Small intestine (tissue), 7 donors: ENCODE measurements around the gene TUBB4B. TPM values are rescaled to one million over a fixed set of nuclear protein-coding genes. Genes with fewer than 3 reads are reported as not detected.

Experiments used
- DNase-seq, 2 donors: peaks; one replicate each; pipeline versions ENCODE4 v3.0.0 to v3.0.0-alpha.2; 2013
- FAIRE-seq: peaks from 2 replicates; lab custom pipeline; 2012; peaks lifted over from hg19 to GRCh38; lab: Jason Lieb, UNC
- H3K27ac ChIP-seq, 3 donors: one replicate each; pipeline ENCODE4 v1.5.1; 2013; ENCODE audit warnings: low read length in 2 of 3, mild to moderate bottlenecking in 2 of 3, control low read depth in 1 of 3, inconsistent platforms in 1 of 3, low read depth in 1 of 3, moderate library complexity in 1 of 3
- H3K27me3 ChIP-seq, 3 donors: one replicate each; pipeline ENCODE4 v1.6.1; 2013; ENCODE audit warnings: low read length in 3 of 3, inconsistent platforms in 1 of 3; ENCODE audit not compliant: control insufficient read depth in 3 of 3, insufficient read depth in 3 of 3
- H3K36me3 ChIP-seq, 3 donors: one replicate each; pipeline ENCODE4 v1.6.1; 2013; ENCODE audit warnings: low read length in 3 of 3, inconsistent platforms in 1 of 3, low read depth in 1 of 3, mild to moderate bottlenecking in 1 of 3, moderate library complexity in 1 of 3; ENCODE audit not compliant: control insufficient read depth in 3 of 3, insufficient read depth in 2 of 3
- H3K4me1 ChIP-seq, 3 donors: one replicate each; pipeline ENCODE4 v1.6.1; 2013; ENCODE audit warnings: low read length in 2 of 3, inconsistent platforms in 1 of 3, low read depth in 1 of 3, mild to moderate bottlenecking in 1 of 3, moderate library complexity in 1 of 3; ENCODE audit not compliant: control insufficient read depth in 3 of 3, insufficient read depth in 2 of 3
- H3K4me3 ChIP-seq, 3 donors: one replicate each; pipeline ENCODE4 v1.5.1; 2013; ENCODE audit warnings: low read length in 3 of 3, control low read depth in 1 of 3, inconsistent platforms in 1 of 3, low read depth in 1 of 3, mild to moderate bottlenecking in 1 of 3, moderate library complexity in 1 of 3
- H3K9me3 ChIP-seq, 2 donors: one replicate each; pipeline ENCODE4 v1.6.1; 2013; ENCODE audit warnings: low read depth in 1 of 2, low read length in 1 of 2; ENCODE audit not compliant: control insufficient read depth in 2 of 2, insufficient read depth in 1 of 2
- WGBS, 3 donors: extraction: QIAGEN DNeasy Blood & Tissue Kit; methylation state at CpG; one replicate each; pipeline ENCODE4 v1.1.7; 2013; 5-methylcytosine and 5-hydroxymethylcytosine counted together
- polyA plus RNA-seq, 4 donors: library from polyadenylated mRNA; stranded (reverse) in 3 of 4; unstranded in 1 of 4; fragments of 200-250 nt in 3 of 4; fragments of 120-200 nt in 1 of 4; gene quantifications; one replicate each; pipeline versions ENCODE4 v1.2.1 to v1.2.3, GENCODE V29; 2013
- donor health status: healthy with polysubstance abuse.
- donor health status: control.
- donor health status: control.
- donor health status: Bipolar disorder and iron deficiency.
- donor health status: healthy.

The TUBB4B gene
- polyA plus RNA-seq, 4 donors: 365 to 445 (median 372) TPM

- WGBS, 3 donors: 2 to 6% (median 4%) methylated on average over 24 to 25 of the region's 25 CpGs
- peaks cover 0 to 64% (median 4%) of the 10 kb centered on the region in 3 donors for H3K36me3 ChIP-seq
- H3K9me3 ChIP-seq: no peaks in the 10 kb centered on the region
- peaks cover 0 to 9% (median 0%) of the 10 kb centered on the region in 3 donors for H3K27me3 ChIP-seq
- H3K4me3 ChIP-seq: peak within 1 kb of the TSS; percentile 56 to 87 (median 69)
- DNase-seq (peak; percentile 88 to 93), FAIRE-seq (no peak)
- H3K27ac ChIP-seq: peak within 1 kb of the TSS; percentile 80 to 96 (median 95)
- peaks cover 2 to 53% (median 9%) of the 10 kb centered on the region in 3 donors for H3K4me1 ChIP-seq
Measured at GRCh38 chr9:137277329-137278041, 36.4 kb downstream of the TUBB4B start, which contains the start of gene TOR4A. TOR4A (plus strand) TSS chr9:137277726; CDS start chr9:137278690, 964 bp downstream.

GRCh38 chr9:137278061-137278701 is 37.1 kb downstream of the TUBB4B start:
- no peak for FAIRE-seq
- Histone ChIP-seq H3K36me3 (peaks cover 0 to 59% (median 2%) of the 10 kb centered on the region in 3 donors), H3K4me3 (peak overlapping the region; percentile 56 to 87 (median 69))

DNA sequence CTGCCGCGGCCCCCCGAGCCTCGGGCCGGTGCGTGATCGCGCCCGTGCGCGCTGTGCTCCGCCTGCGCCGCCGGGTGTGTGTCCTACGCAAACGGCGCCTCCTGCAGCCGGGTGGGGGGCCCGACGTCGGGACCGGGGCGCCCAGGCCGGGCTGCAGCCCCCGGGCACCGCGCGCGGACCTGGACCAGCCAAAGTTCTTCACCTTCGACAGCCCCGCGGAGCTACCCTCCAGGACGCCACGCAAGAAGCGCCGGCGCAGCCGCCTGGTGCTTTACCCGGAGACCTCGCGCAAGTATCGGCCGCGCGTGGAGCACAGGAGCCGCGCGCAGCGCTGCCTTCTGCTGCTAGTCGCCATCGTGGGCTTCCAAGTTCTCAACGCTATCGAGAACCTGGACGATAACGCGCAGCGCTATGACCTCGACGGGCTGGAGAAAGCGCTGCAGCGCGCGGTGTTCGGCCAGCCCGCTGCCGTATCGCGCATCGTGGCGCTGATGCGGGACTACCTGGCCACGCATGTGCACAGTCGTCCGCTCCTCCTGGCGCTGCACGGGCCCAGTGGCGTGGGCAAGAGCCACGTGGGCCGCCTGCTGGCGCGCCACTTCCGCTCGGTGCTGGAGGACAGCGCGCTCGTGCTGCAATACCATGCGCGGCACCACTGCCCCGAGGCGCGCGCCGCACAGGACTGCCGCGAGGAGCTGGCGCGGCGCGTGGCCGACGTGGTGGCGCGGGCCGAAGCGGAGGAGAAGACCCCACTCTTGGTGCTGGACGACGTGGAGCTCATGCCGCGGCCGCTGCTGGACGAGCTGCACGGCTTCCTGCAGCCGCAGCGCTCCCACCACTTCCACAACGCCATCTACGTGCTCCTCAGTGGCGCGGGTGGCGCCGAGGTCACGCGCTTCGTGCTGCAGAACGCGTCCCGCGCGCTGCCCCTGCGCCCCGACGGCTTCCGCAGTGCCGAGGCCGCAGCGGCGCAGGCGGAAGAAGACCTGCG is 37.9 kb downstream of the TUBB4B start:
- FAIRE-seq: no peak
- peaks cover 2 to 53% (median 9%) of the 10 kb centered on the region in 3 donors for H3K4me1 ChIP-seq
- no peak for DNase-seq
- peaks cover 0 to 57% (median 2%) of the 10 kb centered on the region in 3 donors for H3K36me3 ChIP-seq
- H3K27ac ChIP-seq: no peak overlapping the region
- WGBS, 3 donors: 81 to 88% (median 87%) methylated on average over 122 to 139 of the region's 139 CpGs
- peak overlapping the region; percentile 56 to 87 (median 69) for H3K4me3 ChIP-seq
- H3K9me3 ChIP-seq: no peaks in the 10 kb centered on the region
- H3K27me3 ChIP-seq: peaks cover 0 to 9% (median 0%) of the 10 kb centered on the region in 3 donors

More at GRCh38 chr9:137278061-137278701, 37.1 kb downstream of the TUBB4B start:
- peak overlapping the region; percentile 80 to 96 (median 95) for H3K27ac ChIP-seq
- H3K4me1 ChIP-seq: peaks cover 2 to 53% (median 9%) of the 10 kb centered on the region in 3 donors
- no peaks in the 10 kb centered on the region for H3K9me3 ChIP-seq
- peak; percentile 38 to 62 for DNase-seq
- 4 to 7% (median 7%) methylated on average over 13 to 54 of the region's 54 CpGs for WGBS, 3 donors
- peaks cover 0 to 9% (median 0%) of the 10 kb centered on the region in 3 donors for H3K27me3 ChIP-seq

DNA sequence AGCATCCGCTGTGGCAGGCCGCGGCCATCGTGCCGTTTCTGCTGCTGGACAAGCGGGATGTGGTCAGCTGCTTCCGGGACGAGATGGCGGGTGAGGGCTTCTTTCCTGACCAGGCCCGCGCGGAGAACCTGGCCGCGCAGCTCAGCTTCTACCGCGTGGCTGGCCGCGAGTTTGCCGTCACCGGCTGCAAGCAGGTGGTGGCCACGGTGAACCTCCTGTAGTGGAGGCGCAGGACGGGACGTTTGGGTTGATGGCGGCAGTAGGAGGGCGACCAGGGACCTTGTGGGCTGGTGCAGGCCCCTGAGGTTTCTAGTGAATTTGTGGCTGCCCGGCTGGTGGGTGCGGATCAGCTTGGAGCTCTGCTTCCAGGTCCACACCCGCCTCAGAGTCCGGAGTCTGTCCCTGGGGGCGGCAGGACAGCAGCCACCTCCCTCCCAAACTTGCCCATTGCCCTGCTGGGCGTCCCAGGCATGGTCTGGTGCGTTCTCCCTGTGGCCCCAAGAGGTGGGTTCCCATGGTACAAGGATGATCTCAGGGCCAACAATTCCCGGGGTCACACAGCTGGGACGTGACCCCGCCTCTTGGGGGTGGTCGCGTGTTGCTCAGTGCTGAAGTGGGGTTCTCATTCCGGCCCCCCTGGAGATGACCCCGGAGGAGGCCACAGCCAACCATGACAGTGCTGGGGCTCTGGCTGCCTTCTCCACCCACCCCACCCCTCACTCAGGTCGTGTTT is 38.8 kb downstream of the TUBB4B start:
- Histone ChIP-seq H3K27me3 (peaks cover 0 to 9% (median 0%) of the 10 kb centered on the region in 3 donors), H3K27ac (no peak overlapping the region), H3K9me3 (peaks cover 0 to 6% of the 10 kb centered on the region in 2 donors), H3K4me1 (peaks cover 0 to 47% (median 9%) of the 10 kb centered on the region in 3 donors), H3K4me3 (no peak overlapping the region), H3K36me3 (peaks cover 0 to 50% (median 2%) of the 10 kb centered on the region in 3 donors)
- WGBS, 3 donors: 82 to 86% (median 84%) methylated on average over 40 to 41 of the region's 41 CpGs
- FAIRE-seq: no peak
- DNase-seq: peak in 1 of 2 donors; percentile 23

DNA sequence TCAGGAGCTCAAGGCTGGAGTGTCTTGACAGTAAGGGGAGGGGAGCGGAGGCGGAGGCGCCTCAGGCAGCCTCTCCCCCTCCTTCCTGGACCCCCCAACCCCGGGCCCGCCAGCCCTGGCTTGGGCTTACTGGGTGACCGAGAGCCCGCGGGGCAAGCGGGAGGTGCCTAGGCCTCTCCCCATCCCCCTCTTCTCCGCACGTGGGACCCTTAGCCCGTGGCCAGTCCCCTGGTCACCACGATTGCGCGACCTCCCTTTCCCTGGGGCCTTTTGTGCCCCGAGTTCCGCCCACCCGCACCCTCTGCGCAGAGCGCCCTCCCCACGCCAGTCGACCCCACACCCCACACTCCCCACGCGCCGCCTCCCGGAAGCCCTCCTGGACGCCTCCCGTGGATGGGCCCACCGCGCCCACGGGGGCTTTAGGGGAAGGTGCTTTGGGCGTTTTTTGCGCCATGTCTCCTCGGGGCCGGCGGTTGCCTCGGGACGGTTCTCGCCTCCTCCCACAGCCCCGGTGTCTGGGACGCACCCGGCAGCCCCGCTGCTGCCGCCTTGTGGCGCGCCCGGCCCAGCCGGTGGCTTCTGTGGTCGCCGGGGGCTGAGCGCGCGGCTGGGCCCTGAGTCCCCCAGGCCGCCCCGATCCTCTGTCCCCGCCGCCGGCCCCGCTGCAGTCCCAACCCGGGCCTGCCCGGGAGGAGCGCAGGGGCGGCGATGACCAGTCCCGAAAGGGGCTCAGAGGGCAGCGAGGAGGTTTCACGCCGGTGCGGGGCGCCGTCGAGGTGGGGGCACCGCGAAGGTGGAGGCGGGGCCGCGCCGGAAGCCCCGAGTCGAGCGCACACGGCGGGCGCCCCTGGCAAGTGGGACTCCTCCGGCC is 39.6 kb downstream of the TUBB4B start:
- H3K9me3 ChIP-seq: peaks cover 0 to 10% of the 10 kb centered on the region in 2 donors
- FAIRE-seq: no peak
- peak overlapping the region in 2 of 3 donors; percentile 21 to 22 for H3K4me3 ChIP-seq
- WGBS, 3 donors: 41 to 77% (median 62%) methylated on average over 27 to 85 of the region's 85 CpGs
- peaks cover 0 to 42% (median 9%) of the 10 kb centered on the region in 3 donors for H3K4me1 ChIP-seq
- peak in 1 of 2 donors; percentile 59 for DNase-seq
- peaks cover 0 to 44% (median 2%) of the 10 kb centered on the region in 3 donors for H3K36me3 ChIP-seq
- H3K27me3 ChIP-seq: peaks cover 0 to 9% (median 0%) of the 10 kb centered on the region in 3 donors
- H3K27ac ChIP-seq: no peak overlapping the region

DNA sequence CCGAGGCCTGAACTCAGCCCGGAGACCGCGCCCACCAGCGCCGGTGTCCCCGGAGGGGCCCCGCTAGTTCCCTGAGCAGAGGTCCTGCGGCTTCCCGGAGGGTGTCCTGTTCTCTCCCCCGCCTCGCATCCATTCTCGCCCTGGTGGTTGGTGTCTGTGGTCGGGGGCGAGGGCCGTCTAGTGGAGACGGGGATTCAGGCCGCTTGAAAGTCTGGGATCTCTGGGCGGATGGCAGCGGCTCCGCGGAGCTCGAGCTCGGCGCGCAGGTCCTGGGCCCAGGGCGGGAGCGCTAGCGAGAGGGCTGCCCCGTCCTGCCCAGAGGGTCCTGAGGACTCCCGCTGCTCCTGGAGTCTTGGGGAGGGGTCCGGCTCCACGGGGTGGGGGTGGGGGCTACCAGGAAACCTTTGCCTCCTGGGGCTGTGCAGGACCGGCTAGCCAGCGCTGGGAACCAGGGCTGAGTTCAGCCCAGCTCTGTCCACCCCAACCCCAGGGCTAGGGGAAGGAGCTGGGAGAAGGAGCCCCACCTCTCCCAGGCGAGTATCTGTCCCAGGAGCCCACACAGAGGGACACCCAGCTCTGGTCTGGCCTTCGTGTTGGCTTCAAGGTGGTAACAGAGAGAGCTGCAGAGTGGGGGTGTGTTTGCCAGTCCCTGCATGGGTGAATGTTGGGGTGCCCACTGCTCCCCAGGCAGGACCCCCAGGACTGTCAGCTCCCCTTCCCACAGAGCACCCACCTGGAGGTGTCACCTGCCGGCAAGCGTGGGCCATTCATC is 40.4 kb downstream of the TUBB4B start:
- Histone ChIP-seq H3K27me3 (peaks cover 0 to 9% (median 0%) of the 10 kb centered on the region in 3 donors), H3K4me3 (no peak overlapping the region), H3K36me3 (peaks cover 0 to 40% (median 2%) of the 10 kb centered on the region in 3 donors), H3K9me3 (peaks cover 0 to 10% of the 10 kb centered on the region in 2 donors), H3K4me1 (peaks cover 0 to 35% (median 8%) of the 10 kb centered on the region in 3 donors), H3K27ac (no peak overlapping the region)
- 72 to 90% (median 89%) methylated on average over 36 to 39 of the region's 39 CpGs for WGBS, 3 donors
- DNase-seq: no peak
- no peak for FAIRE-seq
